ENCODE data around the gene MYL7.

GRCh38 chr7:44189286-44189992 lies 48.3 kb upstream of the MYL7 start, which contains the start of gene GCK:
- TF ChIP-seq CTCF (IDR thresholded peaks at IDR 0.05) (no peak), POLR2A (IDR thresholded peaks at IDR 0.05) (no peak)

Measured in tibial nerve (tissue), 3 donors.